ENCODE data around the gene SMYD3.
"Not testable (repeated sequence)": the region's sequence is repeated elsewhere in the genome, so short reads cannot be mapped to it uniquely, and the experiment has no call there.

DNA sequence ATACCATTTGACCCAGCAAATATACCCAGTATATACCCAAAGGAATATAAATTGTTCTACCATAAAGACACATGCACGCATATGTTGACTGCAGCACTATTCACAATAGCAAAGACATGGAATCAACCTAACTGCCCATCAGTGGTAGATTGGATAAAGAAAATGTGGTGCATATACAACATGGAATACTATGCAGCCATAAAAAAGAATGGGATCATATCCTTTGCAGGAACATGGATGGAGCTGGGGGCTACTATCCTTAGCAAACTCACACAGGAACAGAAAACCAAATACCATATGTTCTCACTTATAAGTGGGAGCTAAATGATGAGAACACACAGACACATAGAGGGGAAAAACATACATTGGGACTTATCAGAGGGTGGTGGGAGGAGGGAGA, 766.7 kb downstream of the SMYD3 start:
- TF ChIP-seq CTCF, POLR2A (IDR thresholded peaks at IDR 0.05): not testable (repeated sequence)
